GM19372 (cell line): Measurements from ENCODE around the gene FTH1.
A peak's percentile ranks its signal among the peaks of the same experiment; 100 is the strongest.
"Not testable (repeated sequence)": the region's sequence is repeated elsewhere in the genome, so short reads cannot be mapped to it uniquely, and the experiment has no call there.

Experiments
- ATAC-seq: cut with Tn5 transposase; IDR thresholded peaks from one replicate; pipeline ENCODE4 v1.9.1; 2021; ENCODE audit warnings: mild to moderate bottlenecking, low read depth, moderate library complexity; ENCODE audit not compliant: unreplicated experiment

Gene FTH1

DNA sequence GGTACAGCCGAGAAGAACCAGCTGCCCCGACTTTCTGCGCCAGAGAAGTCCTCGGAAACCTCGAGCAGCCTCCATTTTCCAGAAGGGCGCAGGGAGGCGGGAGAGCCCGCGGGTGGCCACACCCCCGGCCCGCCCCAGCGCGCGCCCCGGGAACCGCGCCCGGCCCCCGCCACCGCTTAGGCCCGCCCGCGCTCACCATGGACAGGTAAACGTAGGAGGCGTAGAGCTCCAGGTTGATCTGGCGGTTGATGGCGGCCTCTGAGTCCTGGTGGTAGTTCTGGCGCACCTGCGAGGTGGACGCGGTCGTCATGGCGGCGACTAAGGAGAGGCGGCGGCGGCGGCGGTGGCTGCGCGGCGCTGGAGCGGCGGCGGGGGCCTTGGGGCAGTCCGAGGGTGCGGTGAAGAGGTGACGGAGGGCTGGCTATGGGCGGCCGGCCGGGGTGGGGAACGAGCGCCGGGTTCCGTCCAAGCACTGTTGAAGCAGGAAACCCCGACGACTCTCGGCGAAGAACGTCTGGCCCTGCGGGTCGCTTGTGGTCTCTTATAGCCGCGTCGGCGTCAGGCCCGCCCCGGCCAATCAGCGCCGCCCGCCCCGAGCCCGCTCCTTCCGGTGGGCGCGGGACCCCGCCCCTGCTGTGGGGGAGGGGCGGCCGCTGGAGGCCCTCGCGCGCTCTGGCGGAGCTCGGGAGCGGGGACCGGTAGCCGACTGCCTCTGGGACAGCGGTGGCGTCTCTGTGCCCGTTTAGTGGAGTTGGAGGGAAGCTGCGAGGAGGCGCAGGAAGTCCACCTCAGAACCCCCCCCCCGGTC is at the start of gene FTH1:
Gene FTH1 (minus strand): TSS at position 519 of the 808 bp plus-strand sequence. CDS start 209 bp downstream, at position 310.
- ATAC-seq, result peak; percentile 57

DNA sequence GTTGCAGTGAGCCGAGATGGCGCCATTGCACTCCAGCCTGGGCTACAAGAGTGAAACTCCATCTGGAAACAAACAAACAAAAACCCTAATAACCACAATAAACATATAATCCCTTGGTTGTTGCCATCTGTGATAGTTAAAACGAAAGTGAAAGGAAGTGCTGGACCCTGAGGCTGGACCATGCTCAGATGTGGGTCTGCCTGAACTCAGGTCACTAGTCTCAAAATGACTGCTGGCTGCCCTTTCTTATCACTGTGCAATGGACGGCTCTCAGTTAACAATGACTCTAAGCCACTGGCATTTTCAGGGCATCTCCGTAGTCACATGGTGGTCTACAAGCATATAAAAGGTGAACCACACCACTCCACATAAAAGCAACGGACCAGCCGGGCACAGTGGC is 48.2 kb upstream of the FTH1 start:
- ATAC-seq, result no peak

DNA sequence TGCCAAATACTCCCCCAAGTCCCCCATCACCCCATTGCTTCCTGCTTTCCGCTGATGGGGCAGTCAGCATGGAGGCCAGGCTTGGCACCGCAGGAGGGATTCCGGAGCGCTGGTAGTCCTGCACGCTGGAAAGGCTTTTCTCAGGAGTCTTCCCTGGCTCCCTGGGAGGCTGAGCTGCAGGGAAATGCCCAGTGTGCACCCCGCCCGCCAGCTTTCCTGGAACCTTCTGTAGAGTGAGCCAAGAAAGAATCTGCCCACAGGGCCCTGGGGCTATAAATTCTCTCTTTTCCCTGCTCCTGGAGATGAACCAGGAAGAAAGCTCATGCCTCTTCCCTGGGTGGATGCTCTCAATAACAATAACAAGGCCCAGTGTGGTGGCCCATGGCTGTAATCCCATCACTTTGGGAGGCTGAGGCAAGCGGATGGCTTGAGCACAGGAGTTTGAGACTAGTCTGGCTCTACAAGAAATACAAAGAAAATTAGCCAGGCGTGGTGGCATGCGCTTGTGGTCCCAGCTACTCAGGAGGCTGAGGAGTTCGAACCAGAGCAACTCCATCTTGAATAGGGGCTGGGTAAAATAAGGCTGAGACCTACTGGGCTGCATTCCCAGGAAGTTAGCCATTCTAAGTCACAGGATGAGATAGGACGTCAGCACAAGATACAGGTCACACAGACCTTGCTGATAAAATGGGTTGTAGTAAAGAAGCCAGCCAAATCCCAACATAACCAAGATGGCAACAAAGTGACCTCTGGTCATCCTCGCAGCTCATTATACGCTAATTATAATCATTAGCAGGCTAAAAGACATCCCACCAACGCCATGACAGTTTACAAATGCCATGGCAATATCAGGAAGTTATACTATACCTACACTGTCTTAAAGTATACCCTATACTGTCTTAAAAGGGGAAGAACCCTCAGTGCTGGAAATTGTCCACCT is 46.4 kb upstream of the FTH1 start:
- ATAC-seq, result no peak

DNA sequence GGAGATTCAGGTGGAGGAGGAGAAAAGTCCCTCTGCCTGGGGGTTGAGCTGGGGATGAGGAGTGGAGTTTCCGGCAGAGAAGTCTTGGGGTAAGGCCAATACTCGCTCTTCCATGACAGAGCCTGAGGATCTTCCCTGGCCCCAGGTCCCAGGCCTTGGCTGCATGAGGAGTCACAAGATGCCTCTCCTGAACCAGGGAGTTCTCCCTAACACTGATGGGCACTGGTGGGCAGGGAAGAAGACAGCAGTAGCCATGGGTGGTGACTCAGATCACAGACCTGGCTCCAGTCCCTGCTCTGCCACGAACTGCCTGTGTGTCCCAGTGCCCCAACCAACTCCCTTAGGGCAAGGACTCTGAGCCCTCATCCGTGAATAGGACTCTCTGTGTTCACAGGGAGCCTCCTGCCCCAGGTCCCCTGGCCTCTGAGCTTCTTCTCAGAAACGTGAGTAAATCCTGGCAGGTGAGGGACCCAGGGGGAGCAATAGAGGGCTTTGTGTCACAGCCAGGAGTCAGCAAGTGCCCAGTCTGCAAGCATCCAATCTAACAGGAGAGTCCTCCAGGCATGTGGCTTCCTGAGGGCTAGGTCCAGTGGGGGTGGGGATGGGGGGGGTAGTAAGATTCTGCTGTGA is 45.5 kb upstream of the FTH1 start:
- ATAC-seq, result no peak

DNA sequence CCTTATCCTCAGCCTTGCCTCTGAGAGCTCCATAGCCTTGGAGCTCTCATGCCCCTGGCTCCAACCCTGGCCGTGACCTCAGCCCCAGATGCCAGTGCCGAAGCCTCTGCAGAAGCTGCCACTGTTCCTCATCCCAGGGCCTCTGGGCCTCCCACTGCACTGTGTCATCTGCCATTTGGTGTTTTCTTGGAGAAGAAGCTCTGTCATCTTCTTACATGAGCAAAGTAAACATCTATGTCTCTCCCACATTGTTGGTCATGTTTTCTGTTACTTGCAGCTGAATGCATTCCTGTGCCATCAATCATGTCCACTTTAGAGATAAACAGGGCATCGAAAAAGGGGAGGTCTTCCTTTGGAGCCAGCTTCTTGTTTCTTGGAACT is 45.0 kb upstream of the FTH1 start:
- no peak for ATAC-seq

DNA sequence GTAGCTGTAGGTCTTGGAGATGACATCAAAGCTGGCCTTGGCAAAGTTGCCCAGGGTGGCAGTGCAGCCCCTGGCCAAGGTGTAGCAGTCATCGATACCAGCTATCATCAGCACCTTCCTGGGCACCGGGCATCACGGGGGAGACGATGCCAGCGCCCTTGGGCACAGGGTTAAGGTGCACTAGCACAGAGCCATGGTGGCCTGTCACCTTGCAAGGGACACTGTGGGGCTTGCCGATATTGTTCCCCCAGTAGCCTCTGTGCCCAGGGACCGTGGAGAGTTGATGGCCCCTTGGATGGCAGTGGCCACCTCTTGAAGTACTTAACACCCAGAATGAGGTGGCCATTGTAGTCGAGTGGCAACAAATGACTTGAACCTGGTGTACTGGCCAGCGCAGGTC is 44.4 kb upstream of the FTH1 start:
- no peak for ATAC-seq

DNA sequence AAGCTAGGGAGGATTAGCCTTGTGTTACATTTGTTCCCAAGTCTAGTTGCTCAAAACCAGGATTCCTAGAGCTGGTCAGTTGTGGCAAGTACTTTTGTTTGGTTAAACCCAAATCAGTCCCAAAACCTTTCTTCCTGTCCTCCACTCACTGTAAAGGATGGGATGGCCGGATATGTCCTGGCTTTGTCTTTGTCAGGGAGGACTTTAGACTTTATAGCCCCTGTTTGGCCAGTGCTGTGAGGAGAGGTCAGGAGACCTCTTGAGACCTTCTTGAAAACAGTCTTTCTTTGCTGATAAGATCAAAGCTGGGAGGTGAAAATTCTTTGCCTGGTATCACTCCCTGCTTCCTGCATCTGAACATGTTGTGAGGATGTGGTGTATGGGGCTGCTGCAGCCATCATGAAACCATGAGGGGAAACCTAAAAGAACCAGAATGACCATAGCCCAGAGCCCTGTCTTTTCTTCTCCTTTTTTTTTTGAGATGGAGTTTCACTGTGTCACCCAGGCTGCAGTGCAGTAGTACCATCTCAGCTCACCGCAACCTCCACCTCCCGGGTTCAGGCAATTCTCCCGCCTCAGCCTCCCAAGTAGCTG is 43.6 kb upstream of the FTH1 start:
- no peak for ATAC-seq

DNA sequence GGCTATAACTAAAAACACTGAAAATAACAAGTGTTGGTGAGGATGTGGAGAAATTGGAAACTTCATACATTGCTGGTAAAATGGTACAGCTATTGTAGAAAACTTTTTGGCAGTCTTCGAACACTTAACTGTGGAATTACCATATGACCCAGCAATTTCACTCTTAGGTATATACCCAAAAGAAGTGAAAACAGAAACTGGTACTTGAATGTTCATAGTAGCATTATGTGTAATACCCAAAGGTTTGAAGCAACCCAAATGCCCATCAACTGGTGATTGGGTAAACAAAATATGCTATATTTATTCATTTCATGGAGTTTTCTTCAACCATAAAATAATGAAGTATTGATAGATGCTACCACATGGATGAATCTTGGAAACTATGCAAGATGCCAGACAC is 40.8 kb upstream of the FTH1 start:
- ATAC-seq, result no peak

DNA sequence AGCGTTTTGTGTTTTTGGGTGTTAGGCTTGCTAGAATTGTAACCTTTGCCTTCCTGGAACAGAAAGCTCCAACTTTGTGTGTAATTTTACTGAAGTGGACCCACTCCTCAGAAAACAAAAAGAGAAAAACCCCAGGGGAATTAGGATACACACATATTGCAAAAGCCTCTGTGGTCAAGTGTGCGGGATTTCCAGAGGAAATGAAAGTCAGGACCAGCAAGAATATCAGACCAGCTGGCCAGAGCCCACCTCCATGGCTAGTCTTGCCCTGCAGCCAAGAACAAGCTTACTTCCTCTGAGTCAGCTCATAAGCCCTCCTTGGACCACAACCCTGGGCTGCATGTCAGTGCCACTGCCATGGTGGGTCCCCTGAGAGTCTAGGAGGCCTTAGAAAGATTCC is 37.0 kb upstream of the FTH1 start:
- ATAC-seq, result no peak

DNA sequence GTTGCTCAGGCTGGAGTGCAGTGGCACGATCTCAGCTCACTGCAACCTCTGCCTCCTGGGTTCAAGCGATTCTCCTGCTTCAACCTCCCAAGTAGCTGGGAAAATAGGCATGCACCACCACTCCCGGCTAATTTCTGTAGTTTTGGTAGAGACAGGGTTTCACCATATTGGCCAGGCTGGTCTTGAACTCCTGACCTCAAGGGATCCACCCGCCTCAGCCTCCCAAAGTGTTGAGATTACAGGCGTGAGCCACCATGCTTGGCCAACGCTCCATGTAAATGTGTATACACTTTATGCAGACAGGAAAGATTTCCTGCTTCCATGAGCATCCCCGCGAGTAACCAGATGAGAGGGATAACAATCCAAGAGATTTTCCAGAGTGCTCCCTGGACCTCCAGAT is 34.8 kb upstream of the FTH1 start:
- ATAC-seq, result not testable (repeated sequence)

DNA sequence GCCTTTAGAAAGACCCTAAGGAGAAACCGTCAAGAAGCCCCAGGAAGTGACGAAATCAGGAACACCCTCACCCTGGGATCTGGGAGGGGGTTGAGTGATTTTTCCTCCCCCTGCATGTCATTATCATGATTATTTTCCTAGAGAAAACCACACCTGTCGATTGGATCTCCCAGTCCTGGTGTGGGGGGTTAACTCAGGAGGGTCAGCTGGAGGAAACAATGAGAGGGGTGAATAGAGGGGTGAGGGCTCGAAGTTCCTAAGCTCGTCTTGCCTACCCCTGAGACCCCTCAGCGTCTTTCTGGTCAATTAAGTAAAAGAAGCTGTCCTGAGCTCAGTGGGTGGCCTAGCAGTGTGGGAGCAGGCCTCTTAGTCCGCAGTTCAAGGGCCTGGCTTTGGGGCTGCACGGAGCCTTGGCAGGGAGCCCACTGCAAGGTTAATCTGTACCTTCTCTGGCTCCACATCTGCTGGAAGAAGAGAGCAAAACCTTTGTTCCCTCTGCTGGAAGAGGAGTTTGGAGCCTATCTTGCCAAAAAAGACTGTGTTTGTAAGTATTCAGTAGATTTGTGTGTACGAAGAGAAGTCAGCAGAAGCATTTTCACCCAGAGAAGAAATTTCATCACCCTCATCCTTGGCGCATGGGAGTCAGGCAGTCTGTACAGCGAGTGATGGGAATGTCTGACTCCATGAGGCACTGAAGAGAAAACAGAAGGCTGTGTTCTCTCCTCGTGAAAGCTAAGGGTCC is 34.2 kb upstream of the FTH1 start:
- ATAC-seq, result no peak

DNA sequence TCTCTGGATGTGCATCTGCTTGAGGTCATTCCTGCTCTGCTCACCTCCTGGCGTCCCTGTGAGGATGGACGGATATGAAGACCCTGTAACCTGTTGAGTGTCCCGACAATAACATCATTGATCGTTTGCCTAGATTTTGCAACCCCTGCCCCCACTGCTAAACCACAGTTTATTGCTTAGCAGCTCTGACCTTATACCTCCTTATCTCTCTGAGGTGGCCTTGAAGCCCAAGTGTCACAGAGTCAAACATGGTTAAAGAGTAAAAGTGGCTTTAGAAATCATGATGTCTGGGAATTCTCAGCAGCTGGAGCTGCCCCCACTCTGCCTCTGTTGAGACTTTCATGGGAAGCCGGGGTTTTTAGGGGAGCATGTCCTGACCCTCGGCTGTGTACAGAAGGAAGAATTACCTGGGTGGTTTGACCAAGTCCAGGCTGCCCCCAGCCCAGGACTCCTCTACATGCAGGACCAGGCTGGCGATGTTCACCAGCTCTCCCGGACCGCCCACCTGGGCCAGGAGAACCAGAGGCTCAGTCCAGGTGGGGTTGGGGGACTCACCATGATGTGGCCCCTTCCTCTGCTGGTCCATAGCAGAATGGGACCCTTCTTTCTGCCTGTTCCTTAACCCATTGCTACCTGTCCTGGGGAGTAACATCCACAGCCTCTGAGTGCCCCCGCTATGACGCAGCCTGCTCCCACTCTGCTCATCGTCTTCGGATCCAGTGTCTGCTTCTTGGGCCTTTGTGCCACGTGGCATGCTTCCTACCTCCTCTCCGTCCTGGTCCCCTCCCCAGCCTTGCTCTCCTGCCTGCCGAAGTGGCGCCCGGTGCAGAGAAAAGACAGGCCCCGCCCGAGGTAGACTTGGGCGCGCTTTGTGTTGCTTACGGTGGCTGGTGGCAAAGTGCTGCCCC is 33.4 kb upstream of the FTH1 start:
- ATAC-seq, result no peak

DNA sequence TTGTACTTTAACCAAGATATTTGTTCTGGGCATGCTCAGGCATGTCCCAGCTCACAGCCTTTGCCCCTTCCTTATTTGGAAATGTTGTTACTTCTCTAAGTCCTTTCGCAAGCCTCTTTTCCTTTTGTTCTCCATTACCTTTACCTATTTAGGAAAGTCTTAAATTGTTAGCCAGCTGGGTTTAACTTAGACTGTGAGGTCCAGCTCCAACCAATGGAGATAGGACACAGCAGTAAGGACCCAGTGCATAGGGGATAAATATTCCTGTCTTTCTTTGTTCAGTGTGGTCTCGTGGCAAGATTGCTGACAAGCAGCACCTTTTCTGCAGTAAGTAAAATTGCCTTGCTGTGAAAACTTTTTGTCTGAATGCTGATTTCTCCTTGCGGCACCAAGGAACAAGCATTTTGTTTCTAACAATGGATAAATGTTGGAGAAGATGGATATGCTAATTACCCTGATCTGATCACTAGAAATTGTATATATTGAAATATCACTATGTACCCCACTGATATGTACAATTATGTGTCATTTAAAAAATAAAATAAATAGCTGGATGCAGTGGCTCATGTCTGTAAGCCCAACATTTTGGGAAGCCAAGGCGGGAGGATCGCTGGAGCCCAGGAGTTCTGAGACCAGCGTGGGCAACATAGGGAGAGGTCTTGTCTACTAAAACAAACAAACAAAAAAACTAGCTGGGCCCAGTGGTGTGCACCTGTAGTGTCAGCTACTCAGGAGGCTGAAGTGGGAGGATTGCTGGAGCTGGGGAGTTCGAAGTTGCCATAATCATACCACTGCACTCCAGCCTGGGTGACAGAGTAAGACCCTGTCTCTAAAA is 31.9 kb upstream of the FTH1 start:
- ATAC-seq, result no peak

DNA sequence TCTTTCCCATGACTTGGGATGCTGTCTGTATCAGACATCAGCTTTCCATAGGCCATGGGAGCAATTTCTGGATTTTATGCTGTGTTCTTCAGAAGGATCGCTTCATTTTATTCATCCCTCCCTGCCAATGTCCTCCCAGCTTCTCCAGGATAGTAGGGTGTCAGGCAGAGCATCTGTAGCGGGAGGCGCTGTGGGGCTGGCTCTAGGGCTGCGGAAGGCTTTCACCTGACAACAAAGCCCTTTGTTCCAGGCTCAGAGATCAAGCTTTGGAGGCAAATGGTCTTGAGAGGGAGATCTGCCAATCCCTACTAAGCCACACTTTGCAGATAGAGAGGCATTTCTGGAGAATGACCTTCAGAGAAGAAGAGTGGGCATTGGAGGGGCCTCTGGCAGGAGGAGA is 29.5 kb upstream of the FTH1 start:
- ATAC-seq, result no peak

DNA sequence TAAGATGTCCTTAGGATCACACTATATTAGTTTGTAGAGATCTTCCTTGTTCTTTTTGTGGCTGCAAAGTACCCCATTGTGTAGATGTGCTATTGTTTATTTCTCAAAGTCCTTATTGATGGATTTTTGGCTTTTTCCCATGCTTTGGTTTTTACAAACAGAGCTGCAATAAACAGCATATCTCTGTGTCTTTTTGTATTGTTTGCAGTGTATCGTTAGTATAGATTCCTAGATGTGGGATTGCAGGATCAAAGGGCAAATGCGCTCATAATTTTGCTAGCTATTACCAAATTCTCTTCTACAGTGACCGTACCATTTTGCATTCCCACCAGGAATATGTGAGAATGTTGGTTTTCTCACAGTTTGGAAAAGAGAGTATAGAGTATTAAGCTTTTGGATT is 27.5 kb upstream of the FTH1 start:
- ATAC-seq, result no peak

DNA sequence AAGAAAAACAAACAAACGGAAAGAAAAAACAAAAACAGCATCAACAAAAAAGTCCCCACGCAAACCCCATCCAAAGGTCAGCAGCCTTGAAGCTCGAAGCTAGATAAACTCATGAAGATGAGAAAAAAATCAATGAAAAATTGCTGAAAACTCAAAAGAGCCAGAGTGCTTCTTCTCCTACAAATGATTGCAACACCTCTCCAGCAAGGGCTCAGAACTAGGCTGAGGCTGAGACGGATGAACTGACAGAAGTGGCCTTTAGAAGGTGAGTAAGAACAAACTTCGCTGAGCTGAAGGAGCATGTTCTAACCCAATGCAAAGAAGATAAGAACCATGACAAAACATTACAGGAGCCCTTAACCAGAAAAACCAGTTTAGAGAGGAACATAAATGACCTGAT is 18.4 kb upstream of the FTH1 start:
- no peak for ATAC-seq

DNA sequence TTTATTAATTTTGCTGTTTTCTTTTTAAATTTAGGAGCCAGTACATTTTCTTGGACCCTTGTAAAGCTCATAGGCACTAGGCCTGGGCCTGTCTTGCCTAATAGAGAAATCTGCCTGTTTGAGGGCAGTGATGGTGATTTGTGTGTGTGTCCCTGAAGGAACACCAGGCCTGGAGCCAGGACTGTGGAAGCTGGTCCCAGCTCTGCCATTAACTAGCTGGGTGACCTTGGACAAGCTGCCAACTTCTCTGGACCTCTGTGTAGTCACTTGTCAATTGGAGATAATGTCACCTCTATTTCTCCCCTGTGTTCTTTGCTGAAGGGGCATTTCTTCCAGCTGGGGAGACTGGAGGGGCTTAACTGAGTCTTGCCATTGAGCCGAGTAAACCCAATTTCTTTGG is 16.0 kb upstream of the FTH1 start:
- ATAC-seq, result no peak
